Measurements from ENCODE around the gene COL20A1. TPM values are rescaled to one million over a fixed set of nuclear protein-coding genes. Genes with fewer than 3 reads are reported as not detected.

Gene COL20A1
- polyA plus RNA-seq, 2 of the 4 experiments (the other 2 are of a cell fraction), result 0.21 to 0.93 TPM

GRCh38 chr20:63309261-63310071 lies 16.5 kb downstream of the COL20A1 start:
- no peak overlapping the region for H3K4me3 ChIP-seq
- ChIA-PET CTCF (interaction anchor here (0.7 to 5.3 kb wide), 49 partner anchors 9 to 666 kb away, joined by 3 to 139 read pairs (median 5); partner anchors contain the start of genes ARFGAP1, CHRNA4 and COL20A1), POLR2A (no interaction called here)
- TF ChIP-seq ZFP36 (IDR thresholded peaks at IDR 0.05; ENCODE audit: borderline replicate concordance, partially characterized antibody), result no peak
- peak; percentile 84 for TF ChIP-seq SMC3 (IDR thresholded peaks at IDR 0.05)
- peak; percentile 71 to 73 for TF ChIP-seq RAD21 (conservative IDR thresholded peaks at IDR 0.05 in 1 of 2, IDR thresholded peaks at IDR 0.05 in 1 of 2)
- no peak for TF ChIP-seq GATA3 (IDR thresholded peaks at IDR 0.05; ENCODE audit: borderline replicate concordance)
- peak; percentile 72 for TF ChIP-seq CTCF (IDR thresholded peaks at IDR 0.05)
- H3K4me1 ChIP-seq, result 0 out of 3 replicates have a peak, but pooled peaks cover 3% of the 10 kb centered on the region
- no peak overlapping the region for H3K4me2 ChIP-seq
- FAIRE-seq (no peak), DNase-seq (ENCODE audit: low read depth in 1 of 2, low spot score in 1 of 2) (peak; percentile 45 to 58), ATAC-seq (peak; percentile 55 to 86; a peak in 5 of 6 replicates)
- no peaks in the 10 kb centered on the region for H3K9me3 ChIP-seq
- 42% methylated on average over 20 of the region's 35 CpGs for WGBS (ENCODE audit: missing lambda C conversion rate)
- no peak overlapping the region for H3K27ac ChIP-seq

- Histone ChIP-seq H3K4me3 (no peak overlapping the region), H3K27ac (no peak overlapping the region), H3K9me3 (no peaks in the 10 kb centered on the region), H3K4me2 (no peak overlapping the region), H3K4me1 (0 out of 3 replicates have a peak, but pooled peaks cover 3% of the 10 kb centered on the region)
- CTCF ChIA-PET, result interaction anchor here (0.9 to 5.3 kb wide), 34 partner anchors 8 to 663 kb away, joined by 3 to 139 read pairs (median 5); partner anchors contain the start of genes ARFGAP1, CHRNA4 and COL20A1
- ATAC-seq (peak in 1 of 2 experiments; percentile 5; a peak in 3 of 6 replicates), DNase-seq (ENCODE audit: low read depth in 1 of 2, low spot score in 1 of 2) (no peak), FAIRE-seq (no peak)
- 62% methylated on average over 19 of the region's 20 CpGs for WGBS (ENCODE audit: missing lambda C conversion rate)
- POLR2A ChIA-PET, result no interaction called here
- TF ChIP-seq JUNB (IDR thresholded peaks at IDR 0.05) (no peak), TFCP2L1 (CRISPR knock-in tag; IDR thresholded peaks at IDR 0.05) (no peak), FOXS1 (CRISPR knock-in tag; IDR thresholded peaks at IDR 0.05) (no peak), RARB (CRISPR knock-in tag; IDR thresholded peaks at IDR 0.05) (no peak), ZFP36 (IDR thresholded peaks at IDR 0.05; ENCODE audit: borderline replicate concordance, partially characterized antibody) (peak; percentile 55)
- TF ChIP-seq, protein P1, sequence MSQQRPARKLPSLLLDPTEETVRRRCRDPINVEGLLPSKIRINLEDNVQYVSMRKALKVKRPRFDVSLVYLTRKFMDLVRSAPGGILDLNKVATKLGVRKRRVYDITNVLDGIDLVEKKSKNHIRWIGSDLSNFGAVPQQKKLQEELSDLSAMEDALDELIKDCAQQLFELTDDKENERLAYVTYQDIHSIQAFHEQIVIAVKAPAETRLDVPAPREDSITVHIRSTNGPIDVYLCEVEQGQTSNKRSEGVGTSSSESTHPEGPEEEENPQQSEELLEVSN (IDR thresholded peaks at IDR 0.05; ENCODE audit: borderline replicate concordance, low read depth), result no peak
- TF ChIP-seq, protein P2, sequence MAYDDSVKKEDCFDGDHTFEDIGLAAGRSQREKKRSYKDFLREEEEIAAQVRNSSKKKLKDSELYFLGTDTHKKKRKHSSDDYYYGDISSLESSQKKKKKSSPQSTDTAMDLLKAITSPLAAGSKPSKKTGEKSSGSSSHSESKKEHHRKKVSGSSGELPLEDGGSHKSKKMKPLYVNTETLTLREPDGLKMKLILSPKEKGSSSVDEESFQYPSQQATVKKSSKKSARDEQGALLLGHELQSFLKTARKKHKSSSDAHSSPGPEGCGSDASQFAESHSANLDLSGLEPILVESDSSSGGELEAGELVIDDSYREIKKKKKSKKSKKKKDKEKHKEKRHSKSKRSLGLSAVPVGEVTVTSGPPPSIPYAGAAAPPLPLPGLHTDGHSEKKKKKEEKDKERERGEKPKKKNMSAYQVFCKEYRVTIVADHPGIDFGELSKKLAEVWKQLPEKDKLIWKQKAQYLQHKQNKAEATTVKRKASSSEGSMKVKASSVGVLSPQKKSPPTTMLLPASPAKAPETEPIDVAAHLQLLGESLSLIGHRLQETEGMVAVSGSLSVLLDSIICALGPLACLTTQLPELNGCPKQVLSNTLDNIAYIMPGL (CRISPR knock-in tag; IDR thresholded peaks at IDR 0.05; ENCODE audit: borderline replicate concordance), result no peak
Observed at GRCh38 chr20:63310265-63310991, 17.4 kb downstream of the COL20A1 start.

DNA sequence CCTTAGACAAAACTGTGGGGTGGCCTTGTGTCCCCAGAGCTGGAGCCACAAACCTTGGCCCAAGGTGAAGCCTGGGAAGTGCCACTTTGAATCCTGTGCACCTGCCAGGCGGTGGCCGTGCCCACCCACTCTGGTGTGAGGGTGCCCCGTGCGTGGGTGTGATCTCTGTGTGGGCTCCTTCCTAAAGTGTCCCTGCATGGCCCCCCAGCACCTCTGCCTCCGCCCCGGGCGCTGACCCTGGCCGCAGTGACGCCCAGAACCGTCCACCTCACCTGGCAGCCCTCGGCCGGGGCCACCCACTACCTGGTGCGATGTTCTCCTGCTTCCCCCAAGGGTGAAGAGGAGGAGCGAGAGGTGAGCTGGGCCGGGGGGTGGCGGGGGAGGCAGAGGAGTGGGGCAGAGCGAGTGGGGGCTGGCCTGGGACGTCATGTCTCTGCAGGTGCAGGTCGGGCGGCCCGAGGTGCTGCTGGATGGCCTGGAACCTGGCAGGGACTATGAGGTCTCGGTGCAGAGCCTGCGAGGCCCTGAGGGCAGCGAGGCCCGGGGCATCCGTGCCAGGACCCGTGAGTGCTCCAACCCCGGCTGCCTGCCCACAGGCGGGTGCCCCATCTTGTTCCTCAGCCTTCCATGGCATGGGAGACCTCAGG lies 18.3 kb downstream of the COL20A1 start:
- DNase-seq (ENCODE audit: low read depth in 1 of 2, low spot score in 1 of 2) (no peak), FAIRE-seq (no peak), ATAC-seq (no peak)
- H3K4me3 ChIP-seq, result no peak overlapping the region
- H3K27ac ChIP-seq, result no peak overlapping the region
- 86% methylated on average over 5 of the region's 29 CpGs for WGBS (ENCODE audit: missing lambda C conversion rate)
- H3K4me1 ChIP-seq, result peaks cover 7% of the 10 kb centered on the region; the same call in 2 of the 3 replicates
- ChIA-PET POLR2A (no interaction called here), CTCF (interaction anchor here (1.0 to 5.3 kb wide), 14 partner anchors 7 to 98 kb away, joined by 3 to 139 read pairs (median 8); partner anchors contain the start of gene COL20A1)
- H3K9me3 ChIP-seq, result no peaks in the 10 kb centered on the region
- no peak overlapping the region for H3K4me2 ChIP-seq
- TF ChIP-seq RARB (CRISPR knock-in tag; IDR thresholded peaks at IDR 0.05) (no peak), ELK1 (IDR thresholded peaks at IDR 0.05; ENCODE audit: low read depth, low read length) (no peak), CBX2 (IDR thresholded peaks at IDR 0.05; ENCODE audit: borderline replicate concordance, low read depth) (no peak), ZFP36 (IDR thresholded peaks at IDR 0.05; ENCODE audit: borderline replicate concordance, partially characterized antibody) (no peak), FOSB (CRISPR knock-in tag; IDR thresholded peaks at IDR 0.05) (no peak), HEYL (CRISPR knock-in tag; IDR thresholded peaks at IDR 0.05) (no peak), ZC3H11A (IDR thresholded peaks at IDR 0.05) (no peak), CEBPB (IDR thresholded peaks at IDR 0.05) (no peak), ZNF302 (CRISPR knock-in tag; IDR thresholded peaks at IDR 0.05) (no peak), BHLHE40 (IDR thresholded peaks at IDR 0.05; ENCODE audit: low read depth, low read length) (no peak)
- TF ChIP-seq, protein P1 (IDR thresholded peaks at IDR 0.05; ENCODE audit: borderline replicate concordance, low read depth), result no peak
- TF ChIP-seq, protein P3, sequence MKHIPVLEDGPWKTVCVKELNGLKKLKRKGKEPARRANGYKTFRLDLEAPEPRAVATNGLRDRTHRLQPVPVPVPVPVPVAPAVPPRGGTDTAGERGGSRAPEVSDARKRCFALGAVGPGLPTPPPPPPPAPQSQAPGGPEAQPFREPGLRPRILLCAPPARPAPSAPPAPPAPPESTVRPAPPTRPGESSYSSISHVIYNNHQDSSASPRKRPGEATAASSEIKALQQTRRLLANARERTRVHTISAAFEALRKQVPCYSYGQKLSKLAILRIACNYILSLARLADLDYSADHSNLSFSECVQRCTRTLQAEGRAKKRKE (CRISPR knock-in tag; IDR thresholded peaks at IDR 0.05; ENCODE audit: low read depth), result no peak

Measured in A549 (cell line).